Stimulated activated CD4-positive, alpha-beta T cell treated with anti-CD3 and anti-CD28 coated beads, TNF-alpha, amount 100 ng/mL, for 48 hours (primary cell): ENCODE measurements around the gene RASGRP2.

Experiments used
- DNase-seq, 3 donors: peaks; one replicate each; pipeline ENCODE4 v3.0.0-alpha.2; 2020; ENCODE audit warnings: low read depth in 3 of 3

The RASGRP2 gene

GRCh38 chr11:64757549-64758329 is 13.8 kb upstream of the RASGRP2 start:
- DNase-seq, result no peak

- DNase-seq, result no peak
Measured at GRCh38 chr11:64755681-64756361, 11.9 kb upstream of the RASGRP2 start.

DNA sequence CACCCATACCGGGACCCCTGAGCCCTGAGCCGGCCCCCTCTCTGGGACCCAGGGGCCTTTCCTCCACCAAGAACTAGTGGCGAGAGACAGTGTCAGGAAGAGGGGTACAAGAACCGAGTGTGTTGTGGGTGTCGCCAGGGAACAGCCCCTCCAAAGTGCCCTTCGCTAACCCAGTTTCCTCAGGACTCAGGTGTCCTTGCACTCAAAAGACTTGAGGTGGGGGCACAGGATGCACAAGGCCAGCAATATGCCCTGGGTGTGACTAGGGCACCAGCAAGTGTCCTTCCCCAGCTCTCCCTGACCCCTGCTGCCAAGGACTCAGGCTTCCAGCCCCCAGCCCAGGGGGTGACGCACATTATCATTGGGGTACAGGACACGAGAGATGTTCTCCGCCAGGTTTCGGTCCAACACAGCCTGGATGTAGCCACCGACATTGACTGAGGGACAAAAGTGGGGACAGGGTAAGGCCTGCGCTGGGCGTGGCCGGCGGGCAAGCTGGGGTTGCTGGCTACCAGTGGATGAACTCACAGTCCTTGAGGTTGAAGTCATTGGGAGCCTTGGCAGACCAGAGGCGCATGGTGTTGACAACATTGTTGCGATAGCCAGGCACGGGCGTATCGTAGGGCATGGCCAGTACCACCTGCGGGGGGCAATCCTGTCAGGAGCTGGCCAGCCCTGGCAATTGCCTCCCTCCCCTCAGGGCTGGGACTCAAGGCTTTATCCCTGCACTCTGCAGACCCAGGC is 11.1 kb upstream of the RASGRP2 start:
- DNase-seq, result no peak

DNA sequence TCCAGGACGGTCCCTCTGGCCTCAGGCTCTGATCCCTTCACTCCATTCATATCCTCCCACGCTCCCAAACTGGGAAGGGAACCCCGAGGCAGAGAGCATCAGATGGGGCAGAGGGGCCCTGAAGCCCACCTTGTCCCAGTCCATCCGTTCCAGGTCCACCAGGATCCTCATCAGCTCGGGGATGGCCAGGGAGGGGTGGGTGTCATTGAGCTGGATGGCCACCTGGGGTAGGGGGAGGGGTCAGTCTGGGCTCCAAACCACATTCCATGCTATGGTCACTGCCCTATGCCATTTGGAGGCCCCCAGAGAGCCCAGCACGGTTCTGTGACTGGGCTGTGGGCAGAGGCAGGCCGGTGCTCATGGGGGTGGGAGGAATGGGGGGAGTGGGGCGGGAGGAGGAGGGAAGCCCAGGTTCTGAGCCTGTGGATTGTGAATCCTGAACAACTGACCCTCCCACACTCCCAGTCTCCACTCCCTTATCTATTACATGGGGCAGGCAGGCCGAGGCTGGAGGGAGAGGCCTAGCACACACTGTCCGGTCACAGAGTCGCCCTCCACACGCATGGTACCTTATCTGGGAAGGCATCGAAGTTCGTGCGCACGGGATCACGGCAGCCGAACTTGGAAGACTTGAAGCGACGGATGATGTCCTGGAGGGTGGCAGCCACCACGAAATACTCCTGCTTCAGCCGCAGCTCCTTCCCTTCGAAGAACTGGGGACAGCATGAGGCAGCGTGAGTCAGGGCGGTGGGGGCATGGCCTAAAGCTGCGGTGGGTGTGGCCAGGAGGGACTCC is 10.4 kb upstream of the RASGRP2 start:
- no peak for DNase-seq

- DNase-seq, result no peak
Measured at GRCh38 chr11:64753380-64754123, 9.6 kb upstream of the RASGRP2 start.

DNA sequence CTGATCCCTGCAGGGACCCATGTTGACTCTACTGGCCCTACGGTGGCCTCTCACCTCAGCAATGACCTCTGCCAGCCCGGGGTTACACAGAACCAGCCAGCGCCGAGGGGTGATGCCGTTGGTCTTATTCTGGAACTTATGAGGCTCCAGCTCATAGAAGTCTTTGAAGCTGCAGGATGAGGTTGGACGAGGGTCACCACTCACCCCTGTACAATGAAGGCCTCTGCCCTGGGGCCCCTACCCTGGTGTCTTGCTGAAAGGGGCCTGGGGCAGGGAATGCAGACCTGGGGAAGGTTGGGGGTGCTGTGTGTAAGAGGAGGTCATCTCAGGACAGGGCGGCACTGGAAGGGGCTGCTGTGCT is 9.1 kb upstream of the RASGRP2 start:
- DNase-seq, result no peak

- no peak for DNase-seq
Measured at GRCh38 chr11:64752175-64752970, 8.4 kb upstream of the RASGRP2 start.

DNA sequence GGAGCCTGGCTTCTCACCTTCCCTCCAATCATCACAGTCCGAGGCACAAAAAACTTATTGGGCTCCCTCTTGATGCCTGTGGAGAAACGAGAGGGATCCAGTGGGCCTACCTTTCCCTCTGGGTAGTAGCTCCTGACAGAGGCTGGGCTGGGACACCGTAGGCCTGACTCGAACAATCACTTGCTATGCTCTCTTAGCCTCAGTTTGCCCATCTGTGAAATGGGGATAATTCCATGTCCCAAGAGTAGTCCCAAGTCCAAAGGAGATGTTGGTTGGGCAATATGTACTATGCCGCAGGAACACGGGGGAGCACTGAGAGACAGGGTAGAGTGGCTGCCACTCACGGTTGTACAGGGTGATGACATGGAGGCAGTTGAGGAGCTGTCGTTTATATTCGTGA is 7.6 kb upstream of the RASGRP2 start:
- no peak for DNase-seq

- DNase-seq, result no peak
Measured at GRCh38 chr11:64751136-64751535, 7.2 kb upstream of the RASGRP2 start.

GRCh38 chr11:64750361-64751054 is 6.6 kb upstream of the RASGRP2 start:
- DNase-seq, result no peak

- no peak for DNase-seq
Measured at GRCh38 chr11:64747961-64748665, 4.2 kb upstream of the RASGRP2 start.

- no peak for DNase-seq
Measured at GRCh38 chr11:64746486-64746885, 2.5 kb upstream of the RASGRP2 start.

- no peak for DNase-seq
Measured at GRCh38 chr11:64745521-64746328, 1.8 kb upstream of the RASGRP2 start.

DNA sequence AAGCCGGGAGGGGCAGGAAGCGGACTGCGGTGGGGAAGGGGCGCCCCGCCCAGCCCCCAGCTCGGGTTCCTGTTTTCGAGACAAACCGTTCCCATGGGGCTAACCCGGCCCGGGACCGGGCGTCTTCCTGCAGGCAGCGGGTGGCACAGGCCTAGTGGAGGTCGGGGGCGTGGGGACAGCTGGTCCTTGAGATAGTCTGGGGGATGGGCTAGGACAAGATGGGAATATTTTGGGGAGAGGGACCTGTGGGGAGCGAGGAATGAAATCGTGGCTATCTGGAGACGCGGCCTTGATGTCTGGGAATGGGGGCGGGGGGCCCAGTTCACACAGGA is 1.2 kb upstream of the RASGRP2 start:
- no peak for DNase-seq

DNA sequence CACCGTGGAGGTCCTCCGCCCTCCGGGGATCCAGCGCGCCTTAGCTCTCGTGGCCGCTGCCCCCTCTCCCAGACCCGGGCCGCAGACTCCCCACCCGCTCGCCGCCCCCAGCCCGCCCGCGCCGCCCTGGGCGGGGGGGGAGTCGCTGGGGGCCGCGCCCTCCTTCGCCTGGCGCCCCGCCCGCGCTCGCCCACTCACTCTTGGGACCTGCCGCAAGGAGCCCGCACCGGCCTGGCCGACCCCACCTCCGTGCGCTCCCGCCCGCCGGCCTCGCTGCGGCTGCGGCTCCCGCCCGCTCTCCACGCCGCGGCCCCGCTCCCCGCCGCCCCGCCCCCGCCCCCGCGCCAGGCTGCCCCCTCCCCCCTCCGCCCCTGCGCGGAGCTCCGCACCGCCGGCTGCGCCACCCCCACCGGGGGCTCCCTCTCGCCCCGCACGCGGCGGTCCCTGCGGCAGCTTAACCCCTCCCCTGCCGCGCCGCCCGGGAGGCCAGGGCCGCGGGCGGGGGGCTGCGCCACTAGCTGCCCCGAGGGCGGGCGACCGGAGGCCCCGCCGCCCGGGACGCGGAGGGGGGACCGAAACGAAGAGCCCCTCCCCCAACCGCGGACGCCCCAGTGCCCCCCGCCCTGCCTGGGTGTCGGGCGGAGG is 724 bp upstream of the RASGRP2 start:
- DNase-seq, result no peak

- peak; percentile 50 to 71 (median 65) for DNase-seq
Measured at GRCh38 chr11:64742889-64743590, 902 bp downstream of the RASGRP2 start.
